Esophagus muscularis mucosa (tissue), 3 donors: ENCODE measurements around the gene HERC2.

Source experiments
- POLR2A ChIP-seq: fragments of 450-650 bp; IDR thresholded peaks from one replicate; pipeline ENCODE4 v1.6.1; 2017; ENCODE audit warnings: antibody characterized with exemption, moderate library complexity, mild to moderate bottlenecking, low read depth
- POLR2AphosphoS5 ChIP-seq, 2 donors: sonication (generic); formaldehyde crosslinking; IDR thresholded peaks; one replicate each; pipeline ENCODE4 v1.6.1; 2017; ENCODE audit warnings: antibody characterized with exemption in 2 of 2
- TF ChIP-seq, protein P1 (sequence below), 3 experiments: fragments of 200-600 bp in 2 of 3; fragments of 450-650 bp in 1 of 3; sonication (generic) in 2 of 3; IDR thresholded peaks; one replicate each; pipeline ENCODE4 v1.5.1; 2017 to 2019; ENCODE audit warnings: antibody characterized with exemption in 3 of 3, mild to moderate bottlenecking in 2 of 3, moderate library complexity in 1 of 3

GRCh38 chr15:28100516-28101195 is 221.3 kb downstream of the HERC2 start:
- no peak for TF ChIP-seq POLR2A
- TF ChIP-seq, protein P1, sequence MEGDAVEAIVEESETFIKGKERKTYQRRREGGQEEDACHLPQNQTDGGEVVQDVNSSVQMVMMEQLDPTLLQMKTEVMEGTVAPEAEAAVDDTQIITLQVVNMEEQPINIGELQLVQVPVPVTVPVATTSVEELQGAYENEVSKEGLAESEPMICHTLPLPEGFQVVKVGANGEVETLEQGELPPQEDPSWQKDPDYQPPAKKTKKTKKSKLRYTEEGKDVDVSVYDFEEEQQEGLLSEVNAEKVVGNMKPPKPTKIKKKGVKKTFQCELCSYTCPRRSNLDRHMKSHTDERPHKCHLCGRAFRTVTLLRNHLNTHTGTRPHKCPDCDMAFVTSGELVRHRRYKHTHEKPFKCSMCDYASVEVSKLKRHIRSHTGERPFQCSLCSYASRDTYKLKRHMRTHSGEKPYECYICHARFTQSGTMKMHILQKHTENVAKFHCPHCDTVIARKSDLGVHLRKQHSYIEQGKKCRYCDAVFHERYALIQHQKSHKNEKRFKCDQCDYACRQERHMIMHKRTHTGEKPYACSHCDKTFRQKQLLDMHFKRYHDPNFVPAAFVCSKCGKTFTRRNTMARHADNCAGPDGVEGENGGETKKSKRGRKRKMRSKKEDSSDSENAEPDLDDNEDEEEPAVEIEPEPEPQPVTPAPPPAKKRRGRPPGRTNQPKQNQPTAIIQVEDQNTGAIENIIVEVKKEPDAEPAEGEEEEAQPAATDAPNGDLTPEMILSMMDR (IDR thresholded peaks at IDR 0.05), result no peak
- TF ChIP-seq POLR2AphosphoS5 (IDR thresholded peaks at IDR 0.05), result no peak
